HG03460 (cell line): ENCODE data around the gene KCNMB1.

Source experiments
- ATAC-seq: cut with Tn5 transposase; IDR thresholded peaks from one replicate; pipeline ENCODE4 v1.9.1; 2021; ENCODE audit not compliant: unreplicated experiment

Gene KCNMB1

GRCh38 chr5:170416526-170416925 lies 27.4 kb upstream of the KCNMB1 start:
- no peak for ATAC-seq

GRCh38 chr5:170414786-170415185 lies 25.6 kb upstream of the KCNMB1 start:
- ATAC-seq, result no peak

GRCh38 chr5:170413897-170414296 lies 24.7 kb upstream of the KCNMB1 start:
- ATAC-seq, result no peak

- no peak for ATAC-seq
These were observed 21.9 kb upstream of the KCNMB1 start for GRCh38 chr5:170411100-170411499.

GRCh38 chr5:170410401-170410800 lies 21.2 kb upstream of the KCNMB1 start:
- no peak for ATAC-seq

- ATAC-seq, result no peak
These were observed 19.9 kb upstream of the KCNMB1 start for GRCh38 chr5:170408877-170409660.

- ATAC-seq, result no peak
These were observed 19.1 kb upstream of the KCNMB1 start for GRCh38 chr5:170408226-170408625.

GRCh38 chr5:170407062-170407461 lies 17.9 kb upstream of the KCNMB1 start:
- ATAC-seq, result no peak

- ATAC-seq, result no peak
These were observed 16.6 kb upstream of the KCNMB1 start for GRCh38 chr5:170405817-170406216.

- no peak for ATAC-seq
These were observed 15.2 kb upstream of the KCNMB1 start for GRCh38 chr5:170404398-170404797.

GRCh38 chr5:170403675-170404074 lies 14.5 kb upstream of the KCNMB1 start:
- ATAC-seq, result no peak

- ATAC-seq, result no peak
These were observed 13.3 kb upstream of the KCNMB1 start for GRCh38 chr5:170402508-170402907.

- no peak for ATAC-seq
These were observed 7.9 kb upstream of the KCNMB1 start for GRCh38 chr5:170397059-170397458.

- ATAC-seq, result no peak
These were observed 4.8 kb upstream of the KCNMB1 start for GRCh38 chr5:170393958-170394357.

- peak; percentile 47 for ATAC-seq
These were observed 4.1 kb upstream of the KCNMB1 start for GRCh38 chr5:170393235-170393634.

- no peak for ATAC-seq
These were observed 1.3 kb upstream of the KCNMB1 start for GRCh38 chr5:170390472-170390871.

GRCh38 chr5:170389550-170389892 lies 354 bp upstream of the KCNMB1 start:
- no peak for ATAC-seq

- ATAC-seq, result no peak
These were observed 1.2 kb downstream of the KCNMB1 start for GRCh38 chr5:170387775-170388639.

GRCh38 chr5:170386743-170387395 lies 2.3 kb downstream of the KCNMB1 start:
- no peak for ATAC-seq

GRCh38 chr5:170383227-170383626 lies 5.9 kb downstream of the KCNMB1 start:
- ATAC-seq, result no peak

- no peak for ATAC-seq
These were observed 6.4 kb downstream of the KCNMB1 start for GRCh38 chr5:170382790-170383189.
